HG02981 (cell line): Measurements from ENCODE around the gene RASGEF1C.

Experiments used
- ATAC-seq: cut with Tn5 transposase; IDR thresholded peaks from one replicate; pipeline ENCODE4 v1.9.1; 2021; ENCODE audit warnings: mild to moderate bottlenecking, moderate library complexity; ENCODE audit not compliant: unreplicated experiment

RASGEF1C gene

DNA sequence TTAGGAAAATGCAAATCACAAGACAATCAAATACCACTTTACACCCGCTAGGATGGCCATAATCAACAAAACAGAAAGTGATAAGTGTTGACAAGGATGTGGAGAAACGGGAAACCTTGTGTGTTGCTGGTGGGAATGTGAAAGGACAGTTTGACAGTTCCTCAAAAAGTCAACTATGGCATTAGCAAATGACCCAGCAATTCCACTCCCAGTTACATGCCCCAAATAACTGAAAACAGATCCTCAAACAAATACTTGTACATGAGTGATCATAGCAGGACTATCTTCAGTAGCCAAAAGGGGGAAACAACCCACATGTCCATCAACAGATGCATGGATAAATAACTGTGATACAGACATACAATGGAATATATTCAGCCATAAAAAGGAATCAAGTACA lies 21.2 kb downstream of the RASGEF1C start:
- ATAC-seq = no peak

DNA sequence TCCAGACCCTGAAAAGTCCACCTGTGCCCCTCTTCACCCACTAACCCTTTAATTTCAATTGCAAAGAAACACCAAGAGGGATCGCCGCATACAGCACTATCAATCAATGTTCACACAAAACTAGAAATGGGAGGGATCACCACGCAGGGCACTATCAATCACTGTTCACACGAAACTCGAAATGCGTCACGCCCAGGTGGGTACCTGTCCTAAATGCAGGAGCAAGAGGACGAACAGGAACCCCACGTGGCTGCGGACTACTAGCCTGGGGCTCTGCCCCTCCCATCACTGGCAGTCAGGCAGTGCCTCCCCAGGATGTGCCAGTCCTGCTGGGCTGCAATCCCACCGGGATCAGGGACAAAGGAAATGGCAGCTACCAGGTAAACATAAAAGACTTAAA lies 28.2 kb downstream of the RASGEF1C start:
- ATAC-seq = no peak

DNA sequence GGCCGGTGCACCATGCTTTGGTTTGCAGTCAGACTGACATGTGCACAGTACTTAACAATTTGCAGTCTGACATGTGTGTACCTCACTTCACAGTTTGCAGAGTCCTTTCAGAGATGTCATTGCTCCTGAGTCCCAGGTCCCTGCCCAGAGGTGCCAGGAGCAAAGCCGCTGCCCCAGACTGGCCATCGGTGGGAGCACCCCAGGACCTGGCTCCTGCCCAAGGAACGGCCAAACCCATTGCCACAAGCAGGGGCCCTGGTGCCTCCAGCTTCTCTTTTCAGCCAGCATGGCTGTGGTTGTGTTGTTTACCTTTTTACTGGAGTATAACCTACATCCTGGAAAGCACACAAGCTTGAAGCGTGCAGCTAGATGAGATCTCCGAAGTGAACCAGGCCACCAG lies 28.6 kb downstream of the RASGEF1C start:
- ATAC-seq = no peak

DNA sequence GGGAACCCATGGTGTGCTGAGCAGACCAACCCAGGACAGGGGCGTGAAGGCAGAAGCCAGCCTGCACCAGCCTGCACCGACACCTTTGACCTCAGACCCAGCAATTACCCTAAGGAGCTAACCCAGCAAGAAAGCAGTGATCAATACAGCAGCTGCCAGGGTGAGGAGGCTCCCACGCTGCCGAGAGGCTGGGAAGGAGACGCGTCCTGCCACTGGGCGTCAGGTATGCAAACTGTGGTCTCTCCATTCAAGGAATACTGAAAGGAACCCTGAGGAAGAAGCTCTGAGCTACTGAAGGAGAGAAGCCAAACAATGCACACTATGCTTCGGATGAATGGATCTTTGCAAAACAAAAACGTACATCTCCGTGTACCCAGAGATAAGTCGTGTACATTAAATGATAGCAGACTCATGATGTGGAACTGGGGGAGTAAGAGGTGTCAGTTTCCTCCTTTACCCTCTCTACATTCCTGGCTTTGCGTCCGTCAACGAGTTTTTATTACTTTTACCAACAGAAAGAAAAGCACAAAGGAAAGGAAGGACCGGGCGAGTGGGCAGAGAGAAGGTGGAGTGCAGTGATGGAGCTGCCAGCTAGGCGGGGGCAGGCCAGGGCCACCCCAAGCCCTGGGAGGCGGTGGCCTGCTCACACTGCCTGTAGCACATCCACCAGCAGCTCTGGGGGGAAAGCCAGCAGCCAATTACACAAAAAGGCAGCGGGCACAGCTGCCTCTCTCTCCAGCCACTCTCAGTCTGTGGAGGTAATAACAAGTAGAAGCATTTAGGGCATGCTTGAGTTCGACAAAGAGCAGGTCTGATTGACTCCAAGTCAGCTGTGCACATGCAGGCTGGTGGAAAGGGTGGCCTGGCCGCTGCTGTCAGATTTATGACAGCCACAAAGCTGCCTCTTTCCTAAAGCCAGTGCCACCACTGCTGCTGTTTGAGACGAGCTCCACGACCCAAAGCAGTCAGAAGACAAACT lies 29.3 kb downstream of the RASGEF1C start:
- no peak for ATAC-seq

DNA sequence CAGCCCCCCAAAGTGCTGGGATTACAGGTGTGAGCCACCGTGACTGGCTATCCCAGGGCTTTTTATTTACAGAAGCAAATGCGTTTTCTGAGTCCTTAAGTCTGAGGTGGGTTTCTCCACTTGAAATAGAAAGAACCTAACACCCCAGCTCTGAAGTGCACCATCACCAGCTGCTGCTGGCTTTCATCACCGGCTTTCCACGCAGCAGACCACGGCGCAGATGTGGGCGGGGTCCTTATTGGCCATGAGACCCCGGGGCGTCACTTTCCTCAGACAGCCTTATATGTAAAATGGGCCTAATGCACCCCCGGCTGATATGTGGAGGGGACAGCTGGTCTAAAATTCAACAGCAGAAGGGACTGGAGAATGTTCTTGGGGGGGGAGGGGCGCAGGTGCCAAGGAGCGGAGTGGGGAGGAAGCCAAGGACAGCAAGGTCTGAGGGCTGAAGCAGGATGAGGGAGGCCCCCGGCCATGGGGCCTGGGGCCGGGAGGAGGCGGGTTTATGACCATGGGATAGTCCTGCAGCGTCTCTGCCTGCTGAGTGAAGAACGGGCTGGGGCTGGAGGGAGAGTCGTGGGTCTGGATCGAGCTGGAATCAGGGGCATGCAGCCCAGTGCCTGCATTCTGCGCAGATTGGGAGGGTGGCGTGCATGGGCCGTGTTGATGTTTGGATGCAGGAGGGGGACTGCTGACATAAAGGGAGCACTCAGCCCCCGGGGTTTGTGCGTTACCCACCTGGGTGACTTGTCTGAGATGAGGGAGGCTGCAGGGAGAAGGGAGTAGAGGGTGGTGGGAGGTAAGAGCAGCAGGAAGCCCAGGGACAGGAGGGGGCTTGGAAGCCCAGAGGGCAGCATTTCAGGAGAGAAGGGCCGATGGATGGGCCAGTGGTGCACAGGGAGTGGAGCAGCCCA lies 30.2 kb downstream of the RASGEF1C start:
- no peak for ATAC-seq

DNA sequence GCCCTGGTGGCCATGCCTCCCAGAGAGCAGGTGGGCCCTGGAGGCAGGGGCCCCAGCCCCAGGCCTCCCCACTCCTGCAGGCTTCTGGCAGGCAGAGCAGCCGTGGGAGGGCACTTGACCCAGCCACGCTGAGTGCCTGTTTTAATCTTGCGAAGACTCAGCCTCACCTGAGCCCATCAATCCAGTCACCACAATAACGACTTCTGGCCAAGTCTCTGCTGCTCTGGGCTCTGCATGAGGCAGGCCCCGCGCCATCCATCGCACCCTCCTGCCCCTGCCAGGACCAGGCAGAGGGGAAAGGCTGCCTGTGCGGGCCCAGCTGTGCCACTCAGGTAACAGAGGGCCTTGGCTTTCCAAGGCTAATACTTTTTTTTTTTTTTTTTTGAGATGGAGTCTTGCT lies 32.8 kb downstream of the RASGEF1C start:
- no peak for ATAC-seq

DNA sequence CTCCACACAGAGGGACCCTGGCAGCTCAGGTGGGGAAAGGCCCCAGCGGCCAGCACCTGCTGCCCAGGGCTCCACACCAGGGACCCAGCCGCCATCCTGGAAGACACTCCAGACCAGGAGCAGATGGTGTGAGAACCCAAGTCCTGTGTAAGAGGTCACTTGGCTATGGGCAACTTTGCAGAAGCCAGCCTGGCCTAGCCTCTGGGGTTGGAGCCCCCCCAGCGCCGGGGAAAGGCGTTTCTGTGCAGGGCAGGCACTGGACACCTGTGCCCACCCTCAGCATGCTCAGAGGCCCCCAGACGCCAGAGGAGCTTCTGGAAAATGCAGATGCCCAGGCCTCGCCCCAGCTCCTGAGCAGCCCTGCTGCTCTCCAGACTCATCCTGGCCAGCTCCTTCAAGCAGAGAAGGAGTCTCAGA lies 34.0 kb downstream of the RASGEF1C start:
- ATAC-seq = no peak

DNA sequence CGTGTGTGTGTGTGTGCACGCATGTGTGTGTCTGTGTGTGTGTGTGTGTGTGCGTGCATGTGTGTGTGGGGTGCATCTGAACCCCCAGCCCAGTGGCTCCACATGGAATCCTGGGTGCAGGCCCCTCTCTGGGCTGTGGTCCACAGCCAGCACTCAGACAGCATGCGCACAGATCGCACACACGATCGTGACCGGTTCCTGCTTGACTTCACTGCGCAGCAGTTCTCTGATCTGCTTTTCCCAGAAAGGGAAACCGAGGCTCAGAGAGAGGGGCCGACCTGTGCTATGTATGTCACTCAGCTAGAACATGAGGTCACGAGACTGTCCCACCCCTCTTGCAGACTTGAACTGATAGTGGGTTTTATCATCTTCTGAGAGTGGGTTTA lies 34.4 kb downstream of the RASGEF1C start:
- ATAC-seq = no peak

- no peak for ATAC-seq
Observed at GRCh38 chr5:180173875-180174586, 35.0 kb downstream of the RASGEF1C start.

GRCh38 chr5:180173198-180173544 lies 35.8 kb downstream of the RASGEF1C start:
- ATAC-seq = no peak

- ATAC-seq = no peak
Observed at GRCh38 chr5:180172447-180173197, 36.4 kb downstream of the RASGEF1C start.

DNA sequence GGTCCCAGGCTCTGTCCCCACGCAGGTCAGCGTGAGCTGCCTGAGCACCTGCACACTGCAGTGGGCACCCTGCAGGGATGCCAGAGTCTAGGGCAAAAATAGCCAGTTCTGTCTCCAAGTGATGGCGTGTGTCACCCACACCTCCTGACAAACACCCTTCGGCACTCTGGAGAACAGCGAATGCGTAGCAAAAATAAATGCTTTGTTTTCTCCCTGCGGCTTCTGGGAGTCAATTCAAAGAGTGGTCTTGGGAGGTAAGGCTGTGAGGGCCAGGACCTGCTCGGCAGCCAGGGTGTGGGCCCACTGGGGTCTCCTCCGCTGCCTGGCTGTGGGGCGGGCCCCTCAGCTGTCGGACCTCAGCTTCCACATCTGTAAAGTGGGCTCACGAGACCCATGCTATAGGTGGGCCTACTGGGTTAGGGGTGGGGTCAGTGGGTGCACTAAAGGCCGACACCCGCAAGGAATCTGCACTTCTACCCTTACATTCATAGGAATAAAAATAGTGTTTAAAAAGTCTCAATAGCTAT lies 37.4 kb downstream of the RASGEF1C start:
- ATAC-seq = no peak

- ATAC-seq = no peak
Observed at GRCh38 chr5:180170810-180171567, 38.0 kb downstream of the RASGEF1C start.

- ATAC-seq = no peak
Observed at GRCh38 chr5:180170106-180170809, 38.8 kb downstream of the RASGEF1C start.

DNA sequence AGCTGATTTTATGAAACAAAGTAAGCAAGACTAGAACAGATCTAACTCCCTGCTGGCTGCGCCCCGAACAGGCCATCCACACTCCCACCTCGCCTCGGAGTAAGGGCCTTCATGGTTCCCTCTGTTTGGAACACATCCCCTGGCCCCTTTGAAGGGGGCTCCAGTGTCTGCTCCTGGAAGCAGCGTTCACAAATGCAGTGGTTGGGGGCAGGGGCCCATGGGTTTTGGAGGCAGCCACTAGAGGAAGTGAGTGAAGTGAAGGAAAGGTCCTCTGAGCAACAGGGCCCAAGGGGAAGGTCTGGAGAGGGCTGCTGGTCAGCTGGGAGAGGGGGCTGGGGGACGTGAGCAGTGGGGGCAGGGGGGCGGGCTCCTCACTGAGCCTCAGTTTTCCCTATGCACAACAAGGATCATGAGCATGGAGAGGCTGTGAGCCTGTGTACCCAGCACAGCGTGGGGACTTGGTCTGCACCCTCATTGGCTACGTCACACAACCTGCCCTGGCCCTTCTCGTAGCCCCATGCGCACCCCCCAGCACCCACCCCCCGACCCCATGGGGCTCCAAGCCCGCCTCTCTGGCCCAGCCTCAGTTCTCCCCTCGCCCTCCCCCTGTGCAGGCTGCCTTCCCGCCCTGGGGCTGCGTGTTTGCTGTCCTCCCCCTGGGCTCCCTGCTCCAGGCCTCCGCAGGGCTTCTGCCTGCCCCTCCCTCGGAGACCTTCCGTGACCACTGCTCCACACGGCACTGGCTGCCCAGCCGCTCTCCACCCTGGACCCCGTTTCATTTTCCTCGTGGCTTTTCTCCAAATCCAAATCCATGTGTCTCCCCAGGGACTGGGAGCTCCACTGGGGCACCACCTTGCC lies 39.5 kb downstream of the RASGEF1C start:
- no peak for ATAC-seq

- ATAC-seq = no peak
Observed at GRCh38 chr5:180168758-180169157, 40.3 kb downstream of the RASGEF1C start.

DNA sequence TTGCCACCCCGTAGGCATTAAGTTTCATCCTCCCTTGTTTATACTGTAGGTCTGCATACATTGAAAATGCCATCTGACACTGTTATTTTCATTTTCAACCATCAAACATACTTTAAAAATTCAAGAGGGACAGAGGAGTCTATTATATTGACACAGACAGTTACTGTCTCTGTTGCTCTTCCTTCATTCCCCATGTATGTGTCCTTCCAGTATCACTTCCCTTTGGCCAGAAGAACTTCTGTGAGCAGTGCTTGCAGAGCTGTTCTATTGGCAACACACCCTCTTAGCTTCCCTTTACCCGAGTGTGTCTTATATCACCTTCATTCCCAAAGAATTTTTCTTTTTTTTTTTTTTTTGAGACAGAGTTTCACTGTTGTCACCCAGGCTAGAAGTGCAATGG lies 42.8 kb downstream of the RASGEF1C start:
- no peak for ATAC-seq

GRCh38 chr5:180162304-180162661 lies 46.7 kb downstream of the RASGEF1C start:
- ATAC-seq = no peak
